Duodenal mucosa (tissue), 2 donors: ENCODE results near the gene FILIP1L.

Experiments
- H3K27ac ChIP-seq: one replicate; pipeline ENCODE4 v1.7.0; 2013; ENCODE audit warnings: low read depth, low read length
- H3K27me3 ChIP-seq, 2 donors: one replicate each; pipeline ENCODE4 v1.7.0; 2013; ENCODE audit warnings: low read length in 2 of 2, control low read depth in 1 of 2; ENCODE audit not compliant: insufficient read depth in 2 of 2, control insufficient read depth in 1 of 2
- H3K36me3 ChIP-seq, 2 donors: one replicate each; pipeline ENCODE4 v1.7.0; 2013; ENCODE audit warnings: low read length in 2 of 2, control low read depth in 1 of 2; ENCODE audit not compliant: insufficient read depth in 2 of 2, control insufficient read depth in 1 of 2
- H3K4me1 ChIP-seq, 2 donors: one replicate each; pipeline ENCODE4 v1.7.0; 2013; ENCODE audit warnings: low read length in 2 of 2, control low read depth in 1 of 2; ENCODE audit not compliant: insufficient read depth in 2 of 2, control insufficient read depth in 1 of 2
- H3K4me3 ChIP-seq, 2 donors: one replicate each; pipeline ENCODE4 v1.7.0; 2013; ENCODE audit warnings: low read length in 2 of 2, low read depth in 1 of 2
- H3K9ac ChIP-seq, 2 donors: one replicate each; pipeline ENCODE4 v1.7.0; 2013; ENCODE audit warnings: low read length in 2 of 2, low read depth in 1 of 2
- H3K9me3 ChIP-seq, 2 donors: one replicate each; pipeline ENCODE4 v1.7.0; 2013; ENCODE audit warnings: low read length in 2 of 2, control low read depth in 1 of 2; ENCODE audit not compliant: control insufficient read depth in 1 of 2

FILIP1L gene

DNA sequence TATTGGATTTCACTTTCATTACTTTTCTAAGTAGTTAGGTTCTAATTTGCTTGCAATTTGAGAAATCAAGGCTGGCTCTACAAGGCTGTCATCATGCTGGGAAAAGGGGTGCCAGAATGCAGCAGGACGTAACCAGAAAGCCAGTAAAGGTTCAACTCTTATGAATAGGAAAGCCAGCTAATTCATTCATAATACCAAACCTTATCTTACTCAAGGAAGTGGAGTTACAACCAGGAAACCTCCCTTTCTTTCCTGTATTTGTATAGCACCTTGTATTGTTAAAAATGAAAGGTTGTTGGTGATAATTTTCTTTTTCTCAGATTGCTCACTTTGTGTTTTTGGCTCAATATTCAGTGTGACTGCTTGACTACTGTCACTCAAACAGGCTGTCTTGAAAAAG is 109.4 kb downstream of the FILIP1L start:
- Histone ChIP-seq H3K9me3 (no peaks in the 10 kb centered on the region), H3K4me1 (peaks cover 25 to 71% of the 10 kb centered on the region in 2 donors), H3K36me3 (no peaks in the 10 kb centered on the region), H3K27me3 (no peaks in the 10 kb centered on the region), H3K9ac (no peak overlapping the region), H3K4me3 (no peak overlapping the region), H3K27ac (no peak overlapping the region)

GRCh38 chr3:100003609-100004503 is 110.4 kb downstream of the FILIP1L start:
- H3K9me3 ChIP-seq = no peaks in the 10 kb centered on the region
- H3K4me3 ChIP-seq = no peak overlapping the region
- H3K27ac ChIP-seq = no peak overlapping the region
- H3K36me3 ChIP-seq = no peaks in the 10 kb centered on the region
- H3K27me3 ChIP-seq = no peaks in the 10 kb centered on the region
- peaks cover 25 to 71% of the 10 kb centered on the region in 2 donors for H3K4me1 ChIP-seq
- H3K9ac ChIP-seq = no peak overlapping the region

DNA sequence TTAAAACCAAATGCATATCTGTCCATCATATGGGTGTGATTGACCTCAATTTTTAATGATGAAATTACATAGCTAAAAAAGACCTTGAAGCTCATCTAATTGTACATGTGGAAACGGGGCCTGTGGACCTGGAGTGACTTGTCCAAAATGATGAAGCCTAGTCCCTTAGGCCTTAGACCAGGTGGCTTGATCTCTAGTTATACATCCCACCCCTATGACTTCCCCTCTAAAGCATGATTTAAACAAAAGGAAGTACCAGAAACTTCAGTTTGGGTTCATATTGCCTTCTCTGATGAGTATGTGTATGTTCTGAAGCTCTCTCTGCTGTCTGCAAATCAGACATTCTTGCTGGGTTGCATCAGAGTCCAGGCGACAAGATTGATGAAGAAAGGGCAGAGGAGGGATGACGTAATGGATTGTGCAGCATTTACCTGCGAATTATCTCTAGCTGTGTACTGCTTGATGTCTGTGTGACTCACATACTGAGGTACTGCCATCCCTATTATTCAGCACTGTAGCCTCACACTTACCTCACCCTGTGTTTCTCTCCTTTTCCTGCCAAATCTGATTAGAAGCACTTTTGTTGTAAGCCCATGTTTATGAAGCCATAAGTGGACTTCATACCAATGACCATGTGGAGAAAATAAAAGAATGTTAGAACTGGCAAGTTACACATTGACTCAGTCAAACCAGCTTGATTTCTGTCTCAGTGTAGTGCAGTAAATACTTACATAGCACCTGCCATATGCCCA is 111.5 kb downstream of the FILIP1L start:
- Histone ChIP-seq H3K4me3 (no peak overlapping the region), H3K36me3 (no peaks in the 10 kb centered on the region), H3K9me3 (no peaks in the 10 kb centered on the region), H3K27ac (no peak overlapping the region), H3K27me3 (no peaks in the 10 kb centered on the region), H3K9ac (no peak overlapping the region), H3K4me1 (peaks cover 25 to 65% of the 10 kb centered on the region in 2 donors)

DNA sequence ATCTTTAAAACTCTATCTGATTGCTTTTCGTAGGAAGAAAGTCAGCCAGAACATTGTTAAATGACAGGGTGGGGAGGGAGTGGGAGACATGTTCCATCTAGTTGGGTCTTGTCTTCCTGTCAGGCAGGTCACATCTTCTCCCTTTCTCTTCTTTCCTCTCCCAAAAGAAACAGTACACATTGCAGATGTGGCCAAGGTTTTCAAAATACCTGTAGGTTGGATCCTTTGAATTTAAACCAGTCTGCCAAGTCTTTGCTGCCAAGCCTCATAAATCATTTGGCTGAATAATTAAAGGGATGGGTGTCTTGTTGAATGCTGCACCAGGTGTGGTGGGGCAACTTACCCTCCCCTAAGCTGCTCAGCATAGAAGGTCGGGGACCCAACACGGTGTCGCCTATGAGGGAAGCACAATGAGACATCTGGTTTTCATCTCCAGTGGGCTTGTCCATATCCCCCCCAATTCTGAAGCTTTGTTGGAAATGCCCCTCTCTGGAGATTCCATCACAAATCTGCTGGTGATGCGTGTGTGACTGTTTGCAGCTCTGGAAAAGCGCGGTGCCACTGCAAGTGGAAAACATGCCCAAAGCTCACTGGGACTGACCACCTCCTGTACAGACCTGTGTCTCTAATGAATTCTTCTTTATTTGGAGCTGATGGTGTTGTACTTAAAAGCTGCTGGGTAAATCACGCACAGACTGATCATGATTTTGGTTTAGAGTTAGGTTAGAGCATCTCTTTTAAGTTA is 112.6 kb downstream of the FILIP1L start:
- Histone ChIP-seq H3K9me3 (no peaks in the 10 kb centered on the region), H3K27ac (no peak overlapping the region), H3K36me3 (no peaks in the 10 kb centered on the region), H3K9ac (no peak overlapping the region), H3K4me3 (no peak overlapping the region), H3K4me1 (peaks cover 21 to 54% of the 10 kb centered on the region in 2 donors), H3K27me3 (no peaks in the 10 kb centered on the region)

- Histone ChIP-seq H3K4me3 (no peak overlapping the region), H3K9ac (no peak overlapping the region), H3K36me3 (no peaks in the 10 kb centered on the region), H3K9me3 (no peaks in the 10 kb centered on the region), H3K27me3 (no peaks in the 10 kb centered on the region), H3K4me1 (peaks cover 21 to 48% of the 10 kb centered on the region in 2 donors), H3K27ac (no peak overlapping the region)
Observed at GRCh38 chr3:100001083-100001482, 113.2 kb downstream of the FILIP1L start.

- Histone ChIP-seq H3K9me3 (no peaks in the 10 kb centered on the region), H3K27ac (no peak overlapping the region), H3K9ac (no peak overlapping the region), H3K27me3 (no peaks in the 10 kb centered on the region), H3K4me1 (peaks cover 21 to 34% of the 10 kb centered on the region in 2 donors), H3K36me3 (no peaks in the 10 kb centered on the region), H3K4me3 (no peak overlapping the region)
Observed at GRCh38 chr3:99999536-99999935, 114.8 kb downstream of the FILIP1L start.

GRCh38 chr3:99997293-99997692 is 117.0 kb downstream of the FILIP1L start:
- Histone ChIP-seq H3K9me3 (no peaks in the 10 kb centered on the region), H3K4me1 (peaks cover 6 to 12% of the 10 kb centered on the region in 2 donors), H3K4me3 (no peak overlapping the region), H3K9ac (no peak overlapping the region), H3K27me3 (no peaks in the 10 kb centered on the region), H3K36me3 (no peaks in the 10 kb centered on the region), H3K27ac (no peak overlapping the region)

DNA sequence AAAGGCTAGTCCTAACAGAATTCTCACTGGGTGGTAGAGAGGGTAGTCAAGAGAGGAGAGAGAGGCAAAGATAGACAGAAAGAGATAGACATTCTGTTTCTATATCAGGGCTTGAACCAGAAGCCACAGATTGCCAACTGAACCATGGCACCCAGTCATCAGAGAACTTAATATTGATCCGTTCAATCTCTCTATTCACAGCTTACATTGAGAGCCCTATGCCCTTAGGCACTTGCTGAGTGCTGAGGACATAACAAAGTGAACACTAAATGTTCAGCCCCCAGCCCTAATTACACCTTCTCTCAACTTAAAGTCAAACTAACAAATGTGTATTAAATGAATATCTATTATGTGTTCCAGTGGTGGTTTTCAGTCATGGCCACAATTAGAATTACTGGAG is 124.1 kb downstream of the FILIP1L start:
- H3K27me3 ChIP-seq = no peaks in the 10 kb centered on the region
- H3K9ac ChIP-seq = no peak overlapping the region
- no peaks in the 10 kb centered on the region for H3K36me3 ChIP-seq
- no peak overlapping the region for H3K4me3 ChIP-seq
- H3K4me1 ChIP-seq = no peaks in the 10 kb centered on the region
- no peak overlapping the region for H3K27ac ChIP-seq
- H3K9me3 ChIP-seq = no peaks in the 10 kb centered on the region

DNA sequence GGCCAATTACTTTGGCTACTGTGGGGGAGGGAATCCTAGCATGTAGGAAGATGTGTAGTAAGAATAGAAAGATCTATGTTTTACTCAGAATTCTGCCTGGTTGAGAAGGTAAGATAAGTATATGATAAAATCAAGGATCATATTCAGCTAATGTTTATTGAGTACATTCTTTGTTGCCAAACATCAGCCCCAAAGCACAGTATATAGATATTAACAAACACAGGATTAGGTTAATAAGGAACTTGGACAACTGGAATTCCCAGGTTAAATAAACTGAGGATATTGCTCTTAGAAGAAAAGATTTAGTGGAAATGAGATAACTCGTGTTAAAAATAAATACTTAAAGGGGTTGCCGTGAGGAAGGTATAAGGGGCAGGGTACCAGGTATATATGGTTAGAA is 129.6 kb downstream of the FILIP1L start:
- no peak overlapping the region for H3K9ac ChIP-seq
- H3K36me3 ChIP-seq = no peaks in the 10 kb centered on the region
- no peaks in the 10 kb centered on the region for H3K27me3 ChIP-seq
- no peaks in the 10 kb centered on the region for H3K9me3 ChIP-seq
- H3K4me1 ChIP-seq = no peaks in the 10 kb centered on the region
- H3K27ac ChIP-seq = no peak overlapping the region
- H3K4me3 ChIP-seq = no peak overlapping the region

- Histone ChIP-seq H3K9me3 (no peaks in the 10 kb centered on the region), H3K4me3 (no peak overlapping the region), H3K9ac (no peak overlapping the region), H3K36me3 (no peaks in the 10 kb centered on the region), H3K4me1 (no peaks in the 10 kb centered on the region), H3K27me3 (no peaks in the 10 kb centered on the region), H3K27ac (no peak overlapping the region)
Observed at GRCh38 chr3:99984139-99984538, 130.2 kb downstream of the FILIP1L start.
